Fibroblast of the aortic adventitia (primary cell): ENCODE measurements around the gene ANXA10. TPM values are rescaled to one million over a fixed set of nuclear protein-coding genes. Genes with fewer than 3 reads are reported as not detected.
A peak's percentile ranks its signal among the peaks of the same experiment; 100 is the strongest.

Experiments used
- DNase-seq: peaks from one replicate; pipeline ENCODE4 v3.0.0-alpha.2; 2010; ENCODE audit warnings: low read depth
- H3K4me3 ChIP-seq: 2 replicates; pipeline ENCODE4 v1.5.1; 2011; ENCODE audit warnings: low read depth, mild to moderate bottlenecking, control low read depth, low read length, moderate library complexity
- CTCF ChIP-seq: IDR thresholded peaks from 2 replicates; pipeline ENCODE4 v1.5.1; 2011; ENCODE audit warnings: mild to moderate bottlenecking, low read length, control low read depth, inconsistent platforms; ENCODE audit not compliant: insufficient read depth
- total RNA-seq: library from RNA; depleted of rRNA; stranded (reverse); fragments of >200 nt; gene quantifications from 2 replicates; pipeline ENCODE4 v1.2.3, GENCODE V29; 2012; ENCODE audit warnings: low replicate concordance

The ANXA10 gene
- total RNA-seq, 1 donor = 83.5 TPM

- DNase-seq = peak; percentile 94
- no peak overlapping the region for H3K4me3 ChIP-seq
- TF ChIP-seq CTCF = no peak
Observed at GRCh38 chr4:168138143-168138542, 45.8 kb downstream of the ANXA10 start.

- no peak for TF ChIP-seq CTCF
- H3K4me3 ChIP-seq = no peak overlapping the region
- peak; percentile 92 for DNase-seq
Observed at GRCh38 chr4:168139336-168139735, 47.0 kb downstream of the ANXA10 start.

- no peak for DNase-seq
- H3K4me3 ChIP-seq = no peak overlapping the region
- no peak for TF ChIP-seq CTCF
Observed at GRCh38 chr4:168141733-168142132, 49.4 kb downstream of the ANXA10 start.

GRCh38 chr4:168143601-168144000 lies 51.3 kb downstream of the ANXA10 start:
- TF ChIP-seq CTCF = no peak
- DNase-seq = no peak
- no peak overlapping the region for H3K4me3 ChIP-seq

- DNase-seq = peak; percentile 53
- TF ChIP-seq CTCF = no peak
- no peak overlapping the region for H3K4me3 ChIP-seq
Observed at GRCh38 chr4:168150420-168151050, 58.2 kb downstream of the ANXA10 start.

GRCh38 chr4:168151327-168151726 lies 59.0 kb downstream of the ANXA10 start:
- no peak overlapping the region for H3K4me3 ChIP-seq
- TF ChIP-seq CTCF = no peak
- no peak for DNase-seq

- DNase-seq = peak; percentile 52
- H3K4me3 ChIP-seq = no peak overlapping the region
- no peak for TF ChIP-seq CTCF
Observed at GRCh38 chr4:168152837-168153500, 60.6 kb downstream of the ANXA10 start.
